Erythroblast (primary cell): ENCODE data around the gene PRR33.
A peak's percentile ranks its signal among the peaks of the same experiment; 100 is the strongest.

Experiments
- DNase-seq, 2 experiments: peaks; one replicate each; lab custom pipeline; 2025; lab: John Stamatoyannopoulos, UW
- GATA1 ChIP-seq: IDR thresholded peaks from 2 replicates; pipeline ENCODE4 v1.6.1; 2011; ENCODE audit warnings: low read depth, mild to moderate bottlenecking, control low read depth, low read length, moderate library complexity
- POLR2A ChIP-seq: IDR thresholded peaks from 2 replicates; pipeline ENCODE4 v1.6.1; 2011; ENCODE audit warnings: mild to moderate bottlenecking, low read length

The PRR33 gene

GRCh38 chr11:1916986-1917522 lies 25.4 kb upstream of the PRR33 start:
- TF ChIP-seq POLR2A (no peak), GATA1 (no peak)
- no peak for DNase-seq

GRCh38 chr11:1916132-1916985 lies 24.7 kb upstream of the PRR33 start:
- DNase-seq = no peak
- TF ChIP-seq POLR2A = no peak
- TF ChIP-seq GATA1 = no peak

GRCh38 chr11:1915795-1916131 lies 24.1 kb upstream of the PRR33 start:
- TF ChIP-seq GATA1 (no peak), POLR2A (no peak)
- DNase-seq = no peak

GRCh38 chr11:1913271-1914060 lies 21.8 kb upstream of the PRR33 start:
- TF ChIP-seq POLR2A (no peak), GATA1 (no peak)
- no peak for DNase-seq

GRCh38 chr11:1912289-1912878 lies 20.7 kb upstream of the PRR33 start:
- DNase-seq = no peak
- TF ChIP-seq GATA1 = no peak
- no peak for TF ChIP-seq POLR2A

- DNase-seq = no peak
- TF ChIP-seq POLR2A (no peak), GATA1 (no peak)
Measured at GRCh38 chr11:1909524-1909923, 17.8 kb upstream of the PRR33 start.

GRCh38 chr11:1908618-1909017 lies 16.9 kb upstream of the PRR33 start:
- DNase-seq = no peak
- TF ChIP-seq POLR2A (no peak), GATA1 (no peak)

GRCh38 chr11:1906611-1907423 lies 15.1 kb upstream of the PRR33 start:
- DNase-seq = no peak
- no peak for TF ChIP-seq POLR2A
- TF ChIP-seq GATA1 = no peak

- TF ChIP-seq POLR2A (no peak), GATA1 (no peak)
- no peak for DNase-seq
Measured at GRCh38 chr11:1906181-1906580, 14.5 kb upstream of the PRR33 start.

GRCh38 chr11:1899686-1900085 lies 8.0 kb upstream of the PRR33 start:
- no peak for DNase-seq
- TF ChIP-seq GATA1 (no peak), POLR2A (no peak)

- DNase-seq = peak; percentile 17 to 35
- no peak for TF ChIP-seq GATA1
- TF ChIP-seq POLR2A = no peak
Measured at GRCh38 chr11:1899090-1899489, 7.4 kb upstream of the PRR33 start.

- DNase-seq = no peak
- TF ChIP-seq GATA1 (no peak), POLR2A (no peak)
Measured at GRCh38 chr11:1896923-1897322, 5.2 kb upstream of the PRR33 start.

- TF ChIP-seq GATA1 (no peak), POLR2A (no peak)
Measured at GRCh38 chr11:1896468-1896867, 4.8 kb upstream of the PRR33 start.

GRCh38 chr11:1894759-1895158 lies 3.1 kb upstream of the PRR33 start:
- TF ChIP-seq GATA1 = no peak
- no peak for TF ChIP-seq POLR2A
- DNase-seq = no peak

More at GRCh38 chr11:1896468-1896867, 4.8 kb upstream of the PRR33 start:
- DNase-seq = no peak
